GM23338 (cell line): ENCODE measurements around the gene MYO5A. TPM values are rescaled to one million over a fixed set of nuclear protein-coding genes. Genes with fewer than 3 reads are reported as not detected.
"Not testable (repeated sequence)": the region's sequence is repeated elsewhere in the genome, so short reads cannot be mapped to it uniquely, and the experiment has no call there.

Experiments
- ATAC-seq: fragments of 200-7000 bp; cut with Tn5 transposase; 3 replicates; pipeline ENCODE4 v1.9.1; 2020
- DNase-seq: peaks from one replicate; pipeline ENCODE4 v3.0.0-alpha.2; 2015; ENCODE audit warnings: low spot score
- H2AFZ ChIP-seq: fragments of 200-600 bp; sonication (generic); 2 replicates; pipeline ENCODE4 v1.8.0; 2016; ENCODE audit warnings: antibody characterized with exemption, mild to moderate bottlenecking, moderate library complexity
- H3F3A ChIP-seq: fragments of 200-600 bp; sonication (generic); replicated peaks from 2 replicates; pipeline ENCODE4 v1.8.0; 2017; ENCODE audit warnings: antibody characterized with exemption, mixed run types, low read depth
- H3K27ac ChIP-seq: fragments of 200-600 bp; sonication (generic); 2 replicates; pipeline ENCODE4 v1.6.1; 2016; ENCODE audit warnings: low read depth
- H3K27me3 ChIP-seq: fragments of 200-600 bp; sonication (generic); 2 replicates; pipeline ENCODE4 v1.8.0; 2016; ENCODE audit warnings: mild to moderate bottlenecking, mixed run types, moderate library complexity; ENCODE audit not compliant: insufficient read depth
- H3K36me3 ChIP-seq: fragments of 200-600 bp; sonication (generic); 2 replicates; pipeline ENCODE4 v1.8.0; 2016; ENCODE audit warnings: mild to moderate bottlenecking; ENCODE audit not compliant: insufficient read depth
- H3K4me1 ChIP-seq: fragments of 200-600 bp; sonication (generic); 2 replicates; pipeline ENCODE4 v1.8.0; 2016; ENCODE audit warnings: mild to moderate bottlenecking, moderate library complexity; ENCODE audit not compliant: insufficient read depth
- H3K4me2 ChIP-seq: fragments of 200-600 bp; sonication (generic); 2 replicates; pipeline ENCODE4 v1.7.1; 2017; ENCODE audit warnings: mixed run types
- H3K4me3 ChIP-seq: fragments of 200-600 bp; sonication (generic); 2 replicates; pipeline ENCODE4 v1.6.1; 2016; ENCODE audit warnings: mixed run types
- H3K79me2 ChIP-seq: fragments of 200-600 bp; sonication (generic); replicated peaks from 2 replicates; pipeline ENCODE4 v1.8.0; 2017; ENCODE audit warnings: mild to moderate bottlenecking; ENCODE audit not compliant: insufficient read depth
- H3K9me2 ChIP-seq: fragments of 200-600 bp; sonication (generic); 2 replicates; pipeline ENCODE4 v1.8.0; 2017; ENCODE audit not compliant: insufficient read depth
- H4K20me1 ChIP-seq: fragments of 200-600 bp; sonication (generic); replicated peaks from 2 replicates; pipeline ENCODE4 v1.8.0; 2017; ENCODE audit warnings: mild to moderate bottlenecking; ENCODE audit not compliant: insufficient read depth
- H3K27ac Mint-ChIP-seq: 2 replicates; pipeline ENCODE4 v1.8.0; 2020; ENCODE audit warnings: inconsistent platforms, mild to moderate bottlenecking, moderate library complexity, mixed read lengths
- H3K27me3 Mint-ChIP-seq: 3 replicates; pipeline ENCODE4 v1.8.0; 2022; ENCODE audit warnings: low read depth, mild to moderate bottlenecking, moderate library complexity, mixed read lengths, inconsistent platforms; ENCODE audit not compliant: insufficient read depth, poor library complexity
- H3K36me3 Mint-ChIP-seq: 3 replicates; pipeline ENCODE4 v1.8.0; 2021; ENCODE audit warnings: low read depth, mild to moderate bottlenecking, inconsistent platforms, moderate library complexity, mixed read lengths
- H3K4me1 Mint-ChIP-seq: 3 replicates; pipeline ENCODE4 v1.8.0; 2020; ENCODE audit warnings: mild to moderate bottlenecking, inconsistent platforms, mixed read lengths
- H3K4me3 Mint-ChIP-seq: 3 replicates; pipeline ENCODE4 v1.8.0; 2021; ENCODE audit warnings: moderate library complexity, mild to moderate bottlenecking, inconsistent platforms, mixed read lengths
- H3K9me3 Mint-ChIP-seq: 3 replicates; pipeline ENCODE4 v1.8.0; 2020; ENCODE audit warnings: moderate library complexity, mild to moderate bottlenecking, inconsistent platforms, mixed read lengths
- CREB1 ChIP-seq: fragments of 250-450 bp; sonication (Bioruptor Pico); IDR thresholded peaks from 2 replicates; pipeline ENCODE4 v1.5.0; 2020; ENCODE audit warnings: low read depth, mild to moderate bottlenecking, moderate library complexity
- EZH2 ChIP-seq: fragments of 200-600 bp; sonication (generic); IDR thresholded peaks from one replicate; pipeline ENCODE4 v1.8.0; 2017; ENCODE audit warnings: antibody characterized with exemption, mild to moderate bottlenecking, low read depth; ENCODE audit not compliant: unreplicated experiment
- NANOG ChIP-seq: IDR thresholded peaks from 2 replicates; pipeline ENCODE4 v1.6.1; 2016; ENCODE audit warnings: antibody characterized with exemption, borderline replicate concordance
- POLR2AphosphoS5 ChIP-seq: IDR thresholded peaks from 2 replicates; pipeline ENCODE4 v1.6.1; 2016; ENCODE audit warnings: antibody characterized with exemption, low read depth
- REST ChIP-seq: IDR thresholded peaks from one replicate; pipeline ENCODE4 v1.6.1; 2018; ENCODE audit warnings: antibody characterized with exemption; ENCODE audit not compliant: unreplicated experiment
- ZNF114 ChIP-seq: fragments of 250-450 bp; sonication (Bioruptor Pico); IDR thresholded peaks from 2 replicates; pipeline ENCODE4 v1.5.0; 2020; ENCODE audit warnings: mild to moderate bottlenecking, moderate library complexity
- polyA plus RNA-seq: library from polyadenylated mRNA; unstranded; fragments of >200 nt; fragmentation: Nextera tagmentation; extraction: Ambion mirVana; gene quantifications from 2 replicates; pipeline ENCODE4 v1.2.1, GENCODE V29; 2016
- total RNA-seq: library from RNA; depleted of rRNA; stranded (reverse); fragments of >200 nt; shearing (Covaris generic); gene quantifications from 2 replicates; pipeline ENCODE4 v1.2.3, GENCODE V29; 2014
- TF ChIP-seq, protein P1 (sequence below): fragments of 250-450 bp; sonication (Bioruptor Pico); IDR thresholded peaks from 2 replicates; pipeline ENCODE4 v1.5.0; 2020; ENCODE audit warnings: mild to moderate bottlenecking, moderate library complexity
- TF ChIP-seq, protein P2 (sequence below): IDR thresholded peaks from 2 replicates; pipeline ENCODE4 v1.6.1; 2016; ENCODE audit warnings: antibody characterized with exemption

MYO5A gene
- total and polyA plus RNA-seq, 2 experiments from 2014 or later = 5.7 to 31.8 TPM

GRCh38 chr15:52551762-52552161 lies 23.1 kb upstream of the MYO5A start (continued):
- TF ChIP-seq, protein P1, sequence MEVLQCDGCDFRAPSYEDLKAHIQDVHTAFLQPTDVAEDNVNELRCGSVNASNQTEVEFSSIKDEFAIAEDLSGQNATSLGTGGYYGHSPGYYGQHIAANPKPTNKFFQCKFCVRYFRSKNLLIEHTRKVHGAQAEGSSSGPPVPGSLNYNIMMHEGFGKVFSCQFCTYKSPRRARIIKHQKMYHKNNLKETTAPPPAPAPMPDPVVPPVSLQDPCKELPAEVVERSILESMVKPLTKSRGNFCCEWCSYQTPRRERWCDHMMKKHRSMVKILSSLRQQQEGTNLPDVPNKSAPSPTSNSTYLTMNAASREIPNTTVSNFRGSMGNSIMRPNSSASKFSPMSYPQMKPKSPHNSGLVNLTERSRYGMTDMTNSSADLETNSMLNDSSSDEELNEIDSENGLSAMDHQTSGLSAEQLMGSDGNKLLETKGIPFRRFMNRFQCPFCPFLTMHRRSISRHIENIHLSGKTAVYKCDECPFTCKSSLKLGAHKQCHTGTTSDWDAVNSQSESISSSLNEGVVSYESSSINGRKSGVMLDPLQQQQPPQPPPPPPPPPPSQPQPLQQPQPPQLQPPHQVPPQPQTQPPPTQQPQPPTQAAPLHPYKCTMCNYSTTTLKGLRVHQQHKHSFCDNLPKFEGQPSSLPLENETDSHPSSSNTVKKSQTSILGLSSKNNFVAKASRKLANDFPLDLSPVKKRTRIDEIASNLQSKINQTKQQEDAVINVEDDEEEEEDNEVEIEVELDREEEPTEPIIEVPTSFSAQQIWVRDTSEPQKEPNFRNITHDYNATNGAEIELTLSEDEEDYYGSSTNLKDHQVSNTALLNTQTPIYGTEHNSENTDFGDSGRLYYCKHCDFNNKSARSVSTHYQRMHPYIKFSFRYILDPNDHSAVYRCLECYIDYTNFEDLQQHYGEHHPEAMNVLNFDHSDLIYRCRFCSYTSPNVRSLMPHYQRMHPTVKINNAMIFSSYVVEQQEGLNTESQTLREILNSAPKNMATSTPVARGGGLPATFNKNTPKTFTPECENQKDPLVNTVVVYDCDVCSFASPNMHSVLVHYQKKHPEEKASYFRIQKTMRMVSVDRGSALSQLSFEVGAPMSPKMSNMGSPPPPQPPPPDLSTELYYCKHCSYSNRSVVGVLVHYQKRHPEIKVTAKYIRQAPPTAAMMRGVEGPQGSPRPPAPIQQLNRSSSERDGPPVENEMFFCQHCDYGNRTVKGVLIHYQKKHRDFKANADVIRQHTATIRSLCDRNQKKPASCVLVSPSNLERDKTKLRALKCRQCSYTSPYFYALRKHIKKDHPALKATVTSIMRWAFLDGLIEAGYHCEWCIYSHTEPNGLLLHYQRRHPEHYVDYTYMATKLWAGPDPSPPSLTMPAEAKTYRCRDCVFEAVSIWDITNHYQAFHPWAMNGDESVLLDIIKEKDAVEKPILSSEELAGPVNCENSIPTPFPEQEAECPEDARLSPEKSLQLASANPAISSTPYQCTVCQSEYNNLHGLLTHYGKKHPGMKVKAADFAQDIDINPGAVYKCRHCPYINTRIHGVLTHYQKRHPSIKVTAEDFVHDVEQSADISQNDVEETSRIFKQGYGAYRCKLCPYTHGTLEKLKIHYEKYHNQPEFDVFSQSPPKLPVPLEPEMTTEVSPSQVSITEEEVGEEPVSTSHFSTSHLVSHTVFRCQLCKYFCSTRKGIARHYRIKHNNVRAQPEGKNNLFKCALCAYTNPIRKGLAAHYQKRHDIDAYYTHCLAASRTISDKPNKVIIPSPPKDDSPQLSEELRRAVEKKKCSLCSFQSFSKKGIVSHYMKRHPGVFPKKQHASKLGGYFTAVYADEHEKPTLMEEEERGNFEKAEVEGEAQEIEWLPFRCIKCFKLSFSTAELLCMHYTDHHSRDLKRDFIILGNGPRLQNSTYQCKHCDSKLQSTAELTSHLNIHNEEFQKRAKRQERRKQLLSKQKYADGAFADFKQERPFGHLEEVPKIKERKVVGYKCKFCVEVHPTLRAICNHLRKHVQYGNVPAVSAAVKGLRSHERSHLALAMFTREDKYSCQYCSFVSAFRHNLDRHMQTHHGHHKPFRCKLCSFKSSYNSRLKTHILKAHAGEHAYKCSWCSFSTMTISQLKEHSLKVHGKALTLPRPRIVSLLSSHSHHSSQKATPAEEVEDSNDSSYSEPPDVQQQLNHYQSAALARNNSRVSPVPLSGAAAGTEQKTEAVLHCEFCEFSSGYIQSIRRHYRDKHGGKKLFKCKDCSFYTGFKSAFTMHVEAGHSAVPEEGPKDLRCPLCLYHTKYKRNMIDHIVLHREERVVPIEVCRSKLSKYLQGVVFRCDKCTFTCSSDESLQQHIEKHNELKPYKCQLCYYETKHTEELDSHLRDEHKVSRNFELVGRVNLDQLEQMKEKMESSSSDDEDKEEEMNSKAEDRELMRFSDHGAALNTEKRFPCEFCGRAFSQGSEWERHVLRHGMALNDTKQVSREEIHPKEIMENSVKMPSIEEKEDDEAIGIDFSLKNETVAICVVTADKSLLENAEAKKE (CRISPR knock-in tag) = no peak
- TF ChIP-seq POLR2AphosphoS5 (no peak), EZH2 (no peak), CREB1 (CRISPR knock-in tag) (no peak), ZNF114 (CRISPR knock-in tag) (no peak), NANOG (no peak), REST (no peak)
- TF ChIP-seq, protein P2, sequence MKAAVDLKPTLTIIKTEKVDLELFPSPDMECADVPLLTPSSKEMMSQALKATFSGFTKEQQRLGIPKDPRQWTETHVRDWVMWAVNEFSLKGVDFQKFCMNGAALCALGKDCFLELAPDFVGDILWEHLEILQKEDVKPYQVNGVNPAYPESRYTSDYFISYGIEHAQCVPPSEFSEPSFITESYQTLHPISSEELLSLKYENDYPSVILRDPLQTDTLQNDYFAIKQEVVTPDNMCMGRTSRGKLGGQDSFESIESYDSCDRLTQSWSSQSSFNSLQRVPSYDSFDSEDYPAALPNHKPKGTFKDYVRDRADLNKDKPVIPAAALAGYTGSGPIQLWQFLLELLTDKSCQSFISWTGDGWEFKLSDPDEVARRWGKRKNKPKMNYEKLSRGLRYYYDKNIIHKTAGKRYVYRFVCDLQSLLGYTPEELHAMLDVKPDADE = no peak

DNA sequence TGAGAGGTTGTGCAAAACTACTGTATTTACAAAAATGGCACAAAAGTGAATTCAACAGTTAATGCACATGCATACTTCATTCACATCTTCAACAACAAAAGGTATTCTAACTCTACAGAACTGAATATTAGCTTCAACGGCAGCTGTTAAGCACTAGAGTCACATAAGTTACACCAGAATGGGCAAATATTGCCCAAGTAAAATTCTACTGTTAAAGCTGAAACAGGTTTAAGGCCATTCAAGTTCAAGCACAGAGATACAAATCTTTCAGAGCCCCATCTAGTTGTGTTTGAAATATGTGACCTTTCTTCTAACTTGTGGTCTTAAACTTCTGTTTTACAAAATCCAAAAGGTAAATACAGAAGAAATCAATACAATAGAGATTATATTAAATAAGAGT lies 22.5 kb upstream of the MYO5A start:
- H2AFZ ChIP-seq, H3K9me2 ChIP-seq, H3K4me3 Mint-ChIP-seq, H3K4me2 ChIP-seq, H3K27me3 Mint-ChIP-seq, H3K27ac Mint-ChIP-seq, H3K27ac ChIP-seq, H3K4me1 ChIP-seq, H3K9me3 Mint-ChIP-seq, H3K4me1 Mint-ChIP-seq, H4K20me1 ChIP-seq, H3F3A ChIP-seq, H3K27me3 ChIP-seq, ATAC-seq, DNase-seq, H3K4me3 ChIP-seq: not testable (repeated sequence)
- H3K36me3 Mint-ChIP-seq = peaks cover 65% of the 10 kb centered on the region
- Histone ChIP-seq H3K36me3 (peaks cover 28% of the 10 kb centered on the region; the same call in 1 of the 2 replicates), H3K79me2 (peaks cover 35% of the 10 kb centered on the region)
